NOMO-1 (cell line): ENCODE measurements around the gene ITGAE.
"Not testable (repeated sequence)": the region's sequence is repeated elsewhere in the genome, so short reads cannot be mapped to it uniquely, and the experiment has no call there.

ENCODE experiments used
- DNase-seq, 2 experiments: peaks; one replicate each; lab custom pipeline; 2025; ENCODE audit not compliant: unreplicated experiment in 2 of 2; lab: John Stamatoyannopoulos, UW

Gene ITGAE

DNA sequence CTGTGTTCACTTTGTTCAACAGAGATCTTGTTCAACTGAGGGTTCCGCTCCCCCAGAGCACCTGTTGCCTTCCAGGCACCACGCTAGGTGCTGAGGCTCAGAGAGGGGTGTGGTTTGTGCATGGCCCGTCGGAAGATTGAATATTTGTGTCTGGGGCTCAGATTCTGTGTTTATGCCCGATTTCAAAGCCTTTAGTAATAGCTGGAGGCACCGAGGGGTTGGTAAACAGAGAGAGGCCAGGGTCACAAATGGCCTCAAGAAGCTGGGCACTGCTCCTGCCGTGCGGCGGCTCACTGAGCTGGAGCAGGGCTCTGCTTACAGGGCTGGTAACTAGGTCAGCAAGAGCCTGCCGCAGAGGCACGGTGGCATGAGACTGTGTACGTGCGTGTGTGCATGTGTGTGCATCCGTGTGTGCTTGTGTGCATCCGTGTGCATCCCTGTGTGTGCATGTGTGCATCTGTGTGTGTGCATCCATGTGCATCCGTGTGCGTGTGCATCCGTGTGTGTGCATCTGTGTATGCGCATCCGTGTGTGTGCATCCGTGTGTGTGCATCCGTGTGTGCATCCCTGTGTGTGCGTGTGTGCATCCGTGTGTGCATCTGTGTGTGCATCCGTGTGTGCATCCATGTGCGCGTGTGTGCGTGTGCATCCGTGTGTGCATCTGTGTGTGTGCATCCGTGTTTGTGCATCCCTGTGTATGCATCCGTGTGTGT, 5.4 kb downstream of the ITGAE start:
- DNase-seq = no peak

GRCh38 chr17:3794557-3795389, 6.2 kb downstream of the ITGAE start:
- no peak for DNase-seq

- DNase-seq = not testable (repeated sequence)
Observed at GRCh38 chr17:3794152-3794551, 6.8 kb downstream of the ITGAE start.

- DNase-seq = not testable (repeated sequence)
Observed at GRCh38 chr17:3793258-3793657, 7.7 kb downstream of the ITGAE start.

DNA sequence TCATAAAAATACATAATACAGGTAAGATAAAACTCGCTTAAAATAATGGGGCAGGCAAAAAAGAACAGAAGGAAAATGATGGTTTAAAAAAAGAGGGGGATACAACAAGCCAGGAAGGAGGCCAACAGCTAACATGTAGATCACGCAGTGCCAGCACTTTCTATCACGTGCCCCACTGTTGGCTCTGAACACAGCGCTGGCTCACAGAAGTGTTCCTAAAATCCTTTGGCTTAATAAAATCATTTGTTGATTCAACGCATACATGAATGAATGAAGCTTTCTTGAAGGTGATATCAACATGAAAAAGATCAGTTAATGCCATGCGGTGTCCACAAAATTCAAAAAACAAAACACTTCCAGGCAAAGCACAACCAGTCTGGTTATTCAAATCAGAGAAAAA, 8.5 kb downstream of the ITGAE start:
- DNase-seq = no peak

GRCh38 chr17:3788200-3788599, 12.8 kb downstream of the ITGAE start:
- no peak for DNase-seq

GRCh38 chr17:3785323-3785722, 15.7 kb downstream of the ITGAE start:
- DNase-seq = not testable (repeated sequence)

GRCh38 chr17:3782751-3783150, 18.2 kb downstream of the ITGAE start:
- no peak for DNase-seq

DNA sequence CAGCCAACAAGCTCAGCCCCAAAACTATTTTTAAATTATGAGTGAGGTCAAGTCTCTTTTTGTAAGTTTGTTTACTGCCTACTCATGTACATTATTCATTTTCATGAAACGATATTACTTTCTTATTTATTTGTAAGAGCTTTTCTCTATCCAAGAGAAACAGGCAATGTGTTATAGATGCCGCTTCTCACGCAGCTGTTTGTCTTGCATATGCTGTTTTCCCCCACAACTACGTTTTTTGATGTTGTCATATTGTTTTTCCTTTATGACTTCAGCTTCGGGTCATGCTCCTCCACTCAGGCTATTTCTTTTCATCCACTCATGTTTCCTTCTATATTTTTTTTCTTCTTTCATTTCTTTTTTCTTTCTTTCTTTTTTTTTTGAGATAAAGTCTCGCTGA, 20.0 kb downstream of the ITGAE start:
- no peak for DNase-seq

GRCh38 chr17:3777366-3778120, 23.4 kb downstream of the ITGAE start:
- DNase-seq = no peak

DNA sequence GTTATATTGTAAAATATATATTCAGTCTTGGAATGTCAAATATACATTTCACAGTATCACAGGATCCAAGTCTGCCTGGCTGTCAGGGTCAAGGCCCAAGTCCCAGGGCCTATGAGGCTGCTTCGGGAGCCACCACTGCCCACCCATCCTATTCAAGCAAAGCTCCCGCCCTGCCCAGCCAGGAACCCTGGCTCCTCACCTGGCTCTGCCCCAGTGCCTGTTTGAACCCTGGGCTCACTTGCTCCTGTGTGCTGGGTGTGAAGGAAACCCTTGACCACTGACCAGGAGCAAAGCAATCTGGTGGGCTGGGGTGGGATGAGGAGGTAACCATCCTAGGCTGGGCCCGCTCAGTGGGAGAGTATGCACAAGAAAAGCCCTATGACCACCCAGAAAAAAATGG, 27.0 kb downstream of the ITGAE start:
- DNase-seq = no peak

- no peak for DNase-seq
Observed at GRCh38 chr17:3773511-3773910, 27.5 kb downstream of the ITGAE start.

DNA sequence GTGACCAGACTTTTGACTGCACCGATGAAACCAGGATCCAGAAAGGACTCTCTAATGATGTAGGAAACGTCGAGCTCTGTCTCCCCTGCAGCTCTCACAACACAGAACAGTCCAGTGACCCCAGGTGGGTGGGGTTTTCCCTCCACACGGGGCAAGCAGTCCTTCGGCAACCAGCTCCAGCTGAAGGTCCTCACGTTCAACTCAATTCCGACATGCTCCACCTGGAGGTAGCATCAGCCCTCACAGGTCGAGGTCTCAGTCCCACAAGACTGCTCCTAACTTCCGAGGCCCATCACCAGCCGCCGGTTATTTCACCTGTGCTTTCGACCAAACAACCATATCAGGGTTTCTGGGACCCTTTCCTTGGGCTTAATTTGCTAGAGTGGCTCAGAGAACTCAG, 28.2 kb downstream of the ITGAE start:
- DNase-seq = no peak

GRCh38 chr17:3771140-3771539, 29.8 kb downstream of the ITGAE start:
- DNase-seq = no peak

DNA sequence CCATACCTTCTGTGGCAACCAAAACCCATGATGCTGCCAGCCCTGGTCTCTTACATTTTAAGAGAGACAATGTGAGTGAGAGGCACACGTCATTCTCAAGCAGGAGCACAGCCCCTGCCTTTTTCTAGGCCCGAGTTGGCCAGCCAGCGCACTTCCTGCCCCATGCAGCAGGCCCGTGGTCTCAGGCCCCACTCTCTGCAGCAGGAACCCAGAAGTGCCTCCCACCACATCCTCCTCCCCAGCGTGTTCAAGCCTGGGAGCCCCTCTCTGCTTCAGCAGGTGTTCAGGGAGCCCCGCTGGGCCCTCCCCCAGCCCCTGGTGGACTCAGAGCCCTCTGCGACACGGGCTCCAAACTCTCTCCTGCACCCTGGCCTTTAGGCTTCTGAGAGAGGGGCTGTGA, 30.5 kb downstream of the ITGAE start:
- DNase-seq = no peak

GRCh38 chr17:3768769-3769168, 32.2 kb downstream of the ITGAE start:
- no peak for DNase-seq

DNA sequence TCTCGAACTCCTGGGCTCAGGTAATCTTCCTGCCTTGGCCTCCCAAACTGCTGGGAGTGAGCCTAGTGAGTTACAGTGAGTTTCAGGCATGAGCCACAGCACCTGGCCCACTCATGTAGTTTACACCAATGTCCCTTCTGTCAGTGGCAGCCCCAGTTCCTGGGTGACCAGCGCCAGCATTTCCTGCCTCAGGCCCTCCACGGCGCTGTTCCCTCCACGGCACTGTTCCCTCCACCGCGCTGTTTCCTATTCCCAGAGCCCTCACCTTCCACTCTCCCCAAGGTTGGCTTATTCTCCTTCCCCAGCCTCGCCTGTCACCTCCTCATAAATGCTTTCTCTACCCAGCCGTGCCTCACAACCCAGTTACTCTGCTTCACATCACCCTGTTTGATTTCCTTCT, 32.6 kb downstream of the ITGAE start:
- DNase-seq = no peak

DNA sequence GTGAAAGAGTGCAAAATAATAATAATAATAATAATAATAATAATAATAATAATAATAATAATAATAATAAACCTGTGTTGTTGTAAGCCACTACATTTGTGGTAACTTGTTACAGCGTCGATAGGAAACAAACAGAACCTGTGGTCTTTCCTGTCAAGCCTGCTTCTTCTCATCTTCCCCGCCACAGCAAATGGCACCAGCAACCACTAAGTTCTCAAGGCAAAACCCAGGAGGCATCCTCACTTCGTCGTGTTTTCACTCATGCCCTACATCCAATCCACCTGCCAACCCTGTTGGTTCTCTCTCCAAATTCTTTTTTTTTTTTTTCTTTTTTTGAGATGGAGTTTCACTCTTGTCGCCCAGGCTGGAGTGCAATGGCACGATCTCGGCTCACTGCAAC, 34.2 kb downstream of the ITGAE start:
- DNase-seq = no peak

GRCh38 chr17:3765981-3766380, 35.0 kb downstream of the ITGAE start:
- no peak for DNase-seq

DNA sequence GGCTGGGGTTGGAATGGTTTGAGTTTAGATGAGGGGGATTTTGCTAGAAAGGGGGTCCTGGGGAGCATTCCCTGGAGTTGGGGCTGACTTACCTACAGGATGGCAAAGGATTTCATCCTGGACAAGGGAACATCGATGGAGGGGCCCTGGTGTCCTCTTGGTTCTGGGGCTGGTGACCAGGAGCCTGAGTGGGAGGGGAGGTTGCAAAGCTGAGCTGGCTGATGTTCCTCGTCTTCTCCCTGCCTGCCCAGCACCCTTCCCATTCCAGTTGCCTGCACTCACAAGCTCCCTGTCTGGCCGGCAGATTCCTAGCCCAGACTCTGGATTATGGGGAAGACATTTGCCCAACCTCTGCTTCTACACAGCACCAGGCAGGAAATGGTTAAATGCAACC, 37.2 kb downstream of the ITGAE start:
- DNase-seq = no peak

GRCh38 chr17:3762922-3763776, 37.8 kb downstream of the ITGAE start:
- DNase-seq = peak; percentile 60 to 79
